Stimulated activated CD4-positive, alpha-beta T cell treated with anti-CD3 and anti-CD28 coated beads, Interleukin-12 subunit alpha, Interleukin-12 subunit beta, amount 100 ng/mL, for 48 hours (primary cell): ENCODE results near the gene OR2T33.
"Not testable (repeated sequence)": the region's sequence is repeated elsewhere in the genome, so short reads cannot be mapped to it uniquely, and the experiment has no call there.

Experiments used
- DNase-seq, 3 donors: peaks; one replicate each; pipeline ENCODE4 v3.0.0-alpha.2; 2020; ENCODE audit warnings: low read depth in 2 of 3, low spot score in 1 of 3

The OR2T33 gene

GRCh38 chr1:248277876-248278275, at the start of gene OR2T33:
Gene OR2T33 (minus strand): TSS chr1:248277976. CDS start chr1:248273814, 4,162 bp downstream.
- DNase-seq, result no peak

- DNase-seq, result no peak
Measured at GRCh38 chr1:248324468-248324867, 46.7 kb upstream of the OR2T33 start, which contains the start of gene OR2M7. Gene OR2M7 (minus strand): TSS chr1:248324568. CDS start chr1:248324568, 0 bp downstream.

- no peak for DNase-seq
Measured at GRCh38 chr1:248316796-248317195, 39.0 kb upstream of the OR2T33 start.

GRCh38 chr1:248306740-248307139, 29.0 kb upstream of the OR2T33 start:
- not testable (repeated sequence) for DNase-seq

- no peak for DNase-seq
Measured at GRCh38 chr1:248306103-248306502, 28.3 kb upstream of the OR2T33 start.

- not testable (repeated sequence) for DNase-seq
Measured at GRCh38 chr1:248305672-248306071, 27.9 kb upstream of the OR2T33 start.

GRCh38 chr1:248303324-248303723, 25.5 kb upstream of the OR2T33 start, which contains the start of gene OR2T12:
Gene OR2T12 (minus strand): TSS chr1:248303424. CDS start chr1:248295578, 7,846 bp downstream.
- DNase-seq, result no peak

- DNase-seq, result no peak
Measured at GRCh38 chr1:248288391-248288790, 10.6 kb upstream of the OR2T33 start.

- DNase-seq, result not testable (repeated sequence)
Measured at GRCh38 chr1:248273225-248273624, 4.6 kb downstream of the OR2T33 start.

GRCh38 chr1:248268178-248268577, 9.6 kb downstream of the OR2T33 start:
- no peak for DNase-seq

GRCh38 chr1:248259309-248259708, 18.5 kb downstream of the OR2T33 start:
- not testable (repeated sequence) for DNase-seq

GRCh38 chr1:248243204-248243603, 34.6 kb downstream of the OR2T33 start:
- peak in 1 of 3 donors; percentile 11 for DNase-seq

GRCh38 chr1:248239478-248239877, 38.3 kb downstream of the OR2T33 start:
- no peak for DNase-seq

GRCh38 chr1:248231117-248231516, 46.7 kb downstream of the OR2T33 start, which contains the start of gene OR2M4:
Gene OR2M4 (plus strand): TSS chr1:248231417. CDS start chr1:248238929, 7,512 bp downstream.
- DNase-seq, result no peak

- no peak for DNase-seq
Measured at GRCh38 chr1:248229360-248229908, 48.3 kb downstream of the OR2T33 start.

GRCh38 chr1:248225537-248225936, 52.2 kb downstream of the OR2T33 start:
- no peak for DNase-seq
